GM23338 (cell line): ENCODE results near the gene ADPGK.
"Not testable (repeated sequence)": the region's sequence is repeated elsewhere in the genome, so short reads cannot be mapped to it uniquely, and the experiment has no call there.

Experiments used
- EZH2 ChIP-seq: fragments of 200-600 bp; sonication (generic); IDR thresholded peaks from one replicate; pipeline ENCODE4 v1.8.0; 2017; ENCODE audit warnings: antibody characterized with exemption, mild to moderate bottlenecking, low read depth; ENCODE audit not compliant: unreplicated experiment
- POLR2AphosphoS5 ChIP-seq: IDR thresholded peaks from 2 replicates; pipeline ENCODE4 v1.6.1; 2016; ENCODE audit warnings: antibody characterized with exemption, low read depth
- TF ChIP-seq, protein P1 (sequence below), 2 experiments: fragments of 200-600 bp in 1 of 2; sonication (generic) in 1 of 2; conservative IDR thresholded peaks; 2 replicates each; pipeline versions ENCODE4 v1.5.1 to v1.6.1; 2016 to 2017; ENCODE audit warnings: antibody characterized with exemption in 2 of 2, low read depth in 2 of 2, mild to moderate bottlenecking in 2 of 2, moderate library complexity in 1 of 2
- TF ChIP-seq, protein P2 (sequence below): IDR thresholded peaks from one replicate; pipeline ENCODE4 v1.6.1; 2018; ENCODE audit warnings: antibody characterized with exemption; ENCODE audit not compliant: unreplicated experiment

DNA sequence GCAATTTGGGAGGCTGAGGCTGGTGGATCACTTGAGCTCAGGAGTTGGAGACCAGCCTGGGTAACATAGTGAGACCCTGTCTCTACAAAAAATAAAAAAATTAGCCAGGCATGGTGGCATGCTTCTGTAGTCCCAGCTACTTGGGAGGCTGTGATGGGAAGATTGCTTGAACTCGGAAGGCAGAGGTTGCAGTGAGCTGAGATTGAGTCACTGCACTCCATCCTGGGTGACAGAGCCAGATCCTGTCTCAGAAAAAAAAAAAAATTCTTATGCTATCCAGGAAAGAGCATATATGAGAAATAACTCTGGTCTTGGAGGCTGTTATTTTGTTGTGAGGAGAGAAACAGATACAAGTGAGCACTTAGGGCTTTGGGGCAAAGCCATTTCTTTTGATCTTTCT lies 55.3 kb downstream of the ADPGK start:
- TF ChIP-seq EZH2, POLR2AphosphoS5: not testable (repeated sequence)
- TF ChIP-seq, protein P1, sequence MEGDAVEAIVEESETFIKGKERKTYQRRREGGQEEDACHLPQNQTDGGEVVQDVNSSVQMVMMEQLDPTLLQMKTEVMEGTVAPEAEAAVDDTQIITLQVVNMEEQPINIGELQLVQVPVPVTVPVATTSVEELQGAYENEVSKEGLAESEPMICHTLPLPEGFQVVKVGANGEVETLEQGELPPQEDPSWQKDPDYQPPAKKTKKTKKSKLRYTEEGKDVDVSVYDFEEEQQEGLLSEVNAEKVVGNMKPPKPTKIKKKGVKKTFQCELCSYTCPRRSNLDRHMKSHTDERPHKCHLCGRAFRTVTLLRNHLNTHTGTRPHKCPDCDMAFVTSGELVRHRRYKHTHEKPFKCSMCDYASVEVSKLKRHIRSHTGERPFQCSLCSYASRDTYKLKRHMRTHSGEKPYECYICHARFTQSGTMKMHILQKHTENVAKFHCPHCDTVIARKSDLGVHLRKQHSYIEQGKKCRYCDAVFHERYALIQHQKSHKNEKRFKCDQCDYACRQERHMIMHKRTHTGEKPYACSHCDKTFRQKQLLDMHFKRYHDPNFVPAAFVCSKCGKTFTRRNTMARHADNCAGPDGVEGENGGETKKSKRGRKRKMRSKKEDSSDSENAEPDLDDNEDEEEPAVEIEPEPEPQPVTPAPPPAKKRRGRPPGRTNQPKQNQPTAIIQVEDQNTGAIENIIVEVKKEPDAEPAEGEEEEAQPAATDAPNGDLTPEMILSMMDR (conservative IDR thresholded peaks at IDR 0.05; ENCODE audit: low read depth in 2 of 2): not testable (repeated sequence)
- TF ChIP-seq, protein P2, sequence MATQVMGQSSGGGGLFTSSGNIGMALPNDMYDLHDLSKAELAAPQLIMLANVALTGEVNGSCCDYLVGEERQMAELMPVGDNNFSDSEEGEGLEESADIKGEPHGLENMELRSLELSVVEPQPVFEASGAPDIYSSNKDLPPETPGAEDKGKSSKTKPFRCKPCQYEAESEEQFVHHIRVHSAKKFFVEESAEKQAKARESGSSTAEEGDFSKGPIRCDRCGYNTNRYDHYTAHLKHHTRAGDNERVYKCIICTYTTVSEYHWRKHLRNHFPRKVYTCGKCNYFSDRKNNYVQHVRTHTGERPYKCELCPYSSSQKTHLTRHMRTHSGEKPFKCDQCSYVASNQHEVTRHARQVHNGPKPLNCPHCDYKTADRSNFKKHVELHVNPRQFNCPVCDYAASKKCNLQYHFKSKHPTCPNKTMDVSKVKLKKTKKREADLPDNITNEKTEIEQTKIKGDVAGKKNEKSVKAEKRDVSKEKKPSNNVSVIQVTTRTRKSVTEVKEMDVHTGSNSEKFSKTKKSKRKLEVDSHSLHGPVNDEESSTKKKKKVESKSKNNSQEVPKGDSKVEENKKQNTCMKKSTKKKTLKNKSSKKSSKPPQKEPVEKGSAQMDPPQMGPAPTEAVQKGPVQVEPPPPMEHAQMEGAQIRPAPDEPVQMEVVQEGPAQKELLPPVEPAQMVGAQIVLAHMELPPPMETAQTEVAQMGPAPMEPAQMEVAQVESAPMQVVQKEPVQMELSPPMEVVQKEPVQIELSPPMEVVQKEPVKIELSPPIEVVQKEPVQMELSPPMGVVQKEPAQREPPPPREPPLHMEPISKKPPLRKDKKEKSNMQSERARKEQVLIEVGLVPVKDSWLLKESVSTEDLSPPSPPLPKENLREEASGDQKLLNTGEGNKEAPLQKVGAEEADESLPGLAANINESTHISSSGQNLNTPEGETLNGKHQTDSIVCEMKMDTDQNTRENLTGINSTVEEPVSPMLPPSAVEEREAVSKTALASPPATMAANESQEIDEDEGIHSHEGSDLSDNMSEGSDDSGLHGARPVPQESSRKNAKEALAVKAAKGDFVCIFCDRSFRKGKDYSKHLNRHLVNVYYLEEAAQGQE: not testable (repeated sequence)
